Middle frontal gyrus (tissue), 1 donor: Measurements from ENCODE around the gene STK16.
"Not testable (repeated sequence)": the region's sequence is repeated elsewhere in the genome, so short reads cannot be mapped to it uniquely, and the experiment has no call there.

Source experiments
- DNase-seq: peaks from one replicate; pipeline ENCODE4 v3.0.0-alpha.2; 2015; ENCODE audit warnings: low spot score; ENCODE audit errors: extremely low spot score

Gene STK16

DNA sequence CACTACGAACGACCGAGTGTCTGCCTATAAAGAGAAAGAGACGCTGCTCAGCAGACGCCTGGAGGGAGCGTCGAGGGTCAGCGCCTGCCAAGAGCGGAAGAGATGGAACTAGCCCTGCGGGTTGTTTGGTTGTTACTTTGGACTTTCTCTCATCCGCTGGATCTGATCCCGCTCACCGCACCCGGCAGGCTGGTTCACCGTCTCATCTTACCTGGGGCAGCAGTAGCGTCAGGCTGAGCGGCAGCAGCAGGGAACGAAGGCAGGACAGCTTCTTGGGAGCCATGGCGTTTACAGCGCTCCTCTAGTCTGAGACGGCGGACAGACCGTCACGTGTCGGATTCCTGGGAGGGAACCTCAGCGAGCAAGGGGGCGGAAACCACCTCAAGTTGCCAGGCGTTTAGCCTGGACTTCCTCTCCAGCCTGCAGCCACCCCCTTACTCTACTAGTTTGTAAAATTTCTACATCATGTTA, 2.0 kb upstream of the STK16 start:
- DNase-seq = no peak

DNA sequence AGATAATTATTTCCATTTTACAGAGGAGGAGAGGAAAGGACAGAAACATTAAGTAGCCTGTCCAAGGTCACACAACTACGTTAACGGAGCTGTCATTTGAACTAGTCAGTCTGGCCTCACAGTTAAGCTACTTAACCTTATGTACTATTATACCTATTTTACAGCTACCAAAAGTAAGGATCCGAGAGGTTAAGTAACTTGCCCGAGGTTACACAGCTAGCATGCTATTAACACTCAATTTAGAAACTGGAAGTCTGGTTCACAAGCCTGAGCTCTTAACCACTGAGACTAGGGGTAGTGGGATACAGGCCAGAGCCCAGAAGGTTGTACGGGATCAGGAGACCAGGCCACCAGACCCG, 511 bp upstream of the STK16 start:
- DNase-seq = no peak

DNA sequence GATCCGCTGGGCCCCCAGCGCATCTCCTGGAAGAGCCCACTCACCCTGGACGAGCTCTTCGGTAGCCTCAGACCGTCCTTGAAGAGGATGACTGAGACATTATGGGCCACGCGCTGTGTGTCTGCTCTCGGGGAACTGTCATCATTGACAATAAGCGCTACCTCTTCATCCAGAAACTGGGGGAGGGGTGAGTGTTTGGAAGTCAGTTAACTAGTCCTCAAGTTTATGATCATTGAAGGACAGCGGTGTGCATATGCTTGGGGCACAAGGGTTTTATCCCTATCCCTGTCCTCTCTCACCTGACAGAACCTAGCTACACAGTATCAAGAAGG, 586 bp downstream of the STK16 start:
- DNase-seq = no peak

DNA sequence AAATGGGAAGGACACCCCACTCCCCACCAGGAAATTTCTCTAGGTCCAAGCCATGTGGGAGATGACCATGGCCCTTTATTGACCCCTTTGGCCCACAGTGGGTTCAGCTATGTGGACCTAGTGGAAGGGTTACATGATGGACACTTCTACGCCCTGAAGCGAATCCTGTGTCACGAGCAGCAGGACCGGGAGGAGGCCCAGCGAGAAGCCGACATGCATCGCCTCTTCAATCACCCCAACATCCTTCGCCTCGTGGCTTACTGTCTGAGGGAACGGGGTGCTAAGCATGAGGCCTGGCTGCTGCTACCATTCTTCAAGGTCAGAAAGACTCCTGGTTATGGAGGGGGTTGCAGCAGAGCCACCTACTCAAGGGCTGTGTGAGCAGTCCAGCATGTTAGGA, 1.3 kb downstream of the STK16 start:
- DNase-seq = no peak

DNA sequence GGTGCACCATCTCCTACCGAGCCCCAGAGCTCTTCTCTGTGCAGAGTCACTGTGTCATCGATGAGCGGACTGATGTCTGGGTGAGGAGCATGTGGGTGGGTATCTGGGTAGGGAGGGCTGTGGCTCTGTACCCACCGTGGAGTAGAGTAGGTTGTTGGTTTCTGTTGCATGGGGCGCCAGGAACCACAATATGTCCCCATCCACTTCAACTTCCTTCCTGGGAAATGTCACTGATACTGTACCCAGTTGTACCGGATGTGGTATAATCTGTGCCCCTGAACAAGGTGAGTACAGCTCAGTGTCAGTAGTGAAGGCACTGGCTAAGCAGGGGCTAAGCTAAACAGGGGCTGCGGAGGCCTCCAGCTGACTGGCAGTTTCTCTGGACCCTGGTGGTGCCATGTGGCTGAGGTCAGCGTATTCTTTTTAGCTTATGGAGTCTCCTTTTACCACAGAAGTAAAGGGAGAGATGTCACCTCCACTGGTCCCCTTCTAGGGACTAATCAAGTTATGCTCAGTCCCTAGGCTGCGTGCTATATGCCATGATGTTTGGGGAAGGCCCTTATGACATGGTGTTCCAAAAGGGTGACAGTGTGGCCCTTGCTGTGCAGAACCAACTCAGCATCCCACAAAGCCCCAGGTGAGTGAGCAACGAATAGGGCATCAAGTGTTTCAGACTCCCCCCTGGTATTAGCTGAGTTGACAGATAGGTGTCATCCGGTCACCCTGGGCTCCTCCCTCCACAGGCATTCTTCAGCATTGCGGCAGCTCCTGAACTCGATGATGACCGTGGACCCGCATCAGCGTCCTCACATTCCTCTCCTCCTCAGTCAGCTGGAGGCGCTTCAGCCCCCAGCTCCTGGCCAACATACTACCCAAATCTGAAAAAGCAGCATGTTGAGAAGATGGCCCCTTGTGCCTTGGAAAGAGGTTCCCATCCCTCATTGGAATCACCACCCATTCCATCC, 2.7 kb downstream of the STK16 start:
- no peak for DNase-seq

DNA sequence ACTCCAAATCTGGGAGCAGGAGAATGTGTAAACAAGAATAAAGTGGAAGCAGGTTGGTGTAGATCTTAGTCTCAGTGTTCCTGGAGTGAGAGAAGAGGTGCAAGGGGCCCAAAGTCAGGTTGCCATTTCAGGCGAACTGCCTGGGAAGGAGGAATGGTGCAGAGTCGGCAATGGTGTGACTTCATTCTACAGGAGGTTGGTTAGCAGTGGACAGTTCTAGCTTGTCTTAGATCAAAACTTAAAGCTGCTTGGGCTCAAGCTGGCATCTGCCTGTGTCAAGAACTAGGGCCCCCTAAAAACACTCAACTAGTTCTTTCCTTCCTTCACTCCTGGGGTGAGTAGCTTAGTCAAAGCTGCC, 3.5 kb downstream of the STK16 start:
- no peak for DNase-seq

DNA sequence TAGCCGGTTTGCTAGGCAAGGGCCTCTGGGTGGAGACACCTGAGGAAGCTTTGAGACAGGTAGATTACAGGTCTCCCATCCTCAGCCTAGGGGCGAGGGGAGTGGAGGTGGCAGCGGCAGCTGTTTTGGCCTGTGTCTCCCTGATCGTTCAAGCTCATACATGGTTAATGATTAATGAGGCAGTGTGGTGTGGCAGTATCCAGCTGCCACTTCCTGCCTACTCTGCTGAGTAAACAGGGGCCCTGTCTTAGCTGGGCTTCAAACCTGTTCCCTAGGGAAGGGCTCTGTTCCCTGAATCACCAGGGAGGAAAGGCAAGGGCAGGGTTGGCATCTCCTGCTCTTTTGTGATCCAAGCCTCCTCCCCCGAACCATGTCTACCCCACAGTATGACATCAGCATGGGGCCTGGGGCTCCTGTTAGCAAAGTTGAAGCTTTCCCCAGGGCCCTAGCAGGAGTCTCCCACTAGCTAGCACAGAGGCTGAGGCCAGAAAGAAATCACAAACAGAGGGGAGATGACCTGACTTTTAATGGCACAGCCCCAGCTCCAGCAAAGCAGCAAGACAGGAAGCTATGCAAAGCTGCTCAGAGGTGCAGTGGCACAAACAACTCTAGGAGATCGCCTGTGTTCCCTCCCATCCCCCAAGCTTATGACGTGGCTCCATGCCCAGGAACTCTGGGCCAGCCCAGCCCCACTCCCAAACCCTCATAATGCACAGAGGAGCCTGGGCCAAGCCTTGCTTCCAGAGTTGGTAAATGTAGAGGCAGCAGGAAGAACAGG, 4.1 kb downstream of the STK16 start:
- peak; percentile 29 for DNase-seq

DNA sequence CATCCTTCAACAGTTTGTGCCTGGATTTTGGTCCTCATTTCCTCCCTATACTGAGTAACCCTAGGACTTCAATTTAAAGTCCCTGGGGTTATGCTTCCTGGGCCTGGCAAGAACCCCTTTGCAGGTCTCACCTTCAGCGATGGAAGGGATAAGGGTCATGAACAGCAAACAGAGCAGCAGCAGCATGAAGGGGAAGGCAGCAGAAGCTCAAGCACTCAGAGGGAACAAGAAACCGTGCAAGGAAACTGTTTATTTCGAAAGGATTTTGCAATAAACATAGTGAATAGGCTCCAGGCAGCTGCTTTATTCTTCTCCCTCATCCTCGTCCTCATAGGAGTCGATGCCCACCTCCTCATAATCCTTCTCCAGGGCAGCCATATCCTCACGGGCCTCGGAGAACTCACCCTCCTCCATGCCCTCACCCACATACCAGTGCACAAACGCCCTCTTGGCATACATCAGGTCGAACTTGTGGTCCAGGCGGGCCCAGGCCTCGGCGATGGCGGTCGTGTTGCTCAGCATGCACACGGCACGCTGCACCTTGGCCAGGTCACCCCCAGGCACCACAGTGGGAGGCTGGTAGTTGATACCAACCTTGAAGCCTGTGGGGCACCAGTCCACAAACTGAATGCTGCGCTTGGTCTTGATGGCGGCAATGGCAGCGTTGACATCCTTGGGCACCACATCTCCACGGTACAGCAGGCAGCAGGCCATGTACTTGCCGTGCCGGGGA, 4.9 kb downstream of the STK16 start:
- DNase-seq = no peak

DNA sequence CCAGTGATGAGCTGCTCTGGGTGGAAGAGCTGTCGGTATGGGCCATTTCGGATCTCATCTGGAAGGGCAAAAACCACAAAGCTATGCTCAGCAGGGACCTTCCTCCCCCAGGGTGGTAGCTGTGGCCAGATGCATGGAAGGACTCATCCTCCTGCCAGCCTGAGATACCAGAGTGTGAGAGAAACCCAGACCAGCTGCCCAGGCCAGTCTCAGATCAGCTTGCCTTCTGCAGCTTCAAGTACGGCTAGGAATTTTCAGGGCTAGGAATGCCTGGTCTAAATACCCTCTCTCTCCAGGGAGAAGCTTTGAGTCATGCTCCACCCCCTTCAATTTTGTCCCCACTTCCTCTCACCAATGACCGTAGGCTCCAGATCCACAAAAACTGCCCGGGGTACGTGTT, 6.4 kb downstream of the STK16 start:
- no peak for DNase-seq

DNA sequence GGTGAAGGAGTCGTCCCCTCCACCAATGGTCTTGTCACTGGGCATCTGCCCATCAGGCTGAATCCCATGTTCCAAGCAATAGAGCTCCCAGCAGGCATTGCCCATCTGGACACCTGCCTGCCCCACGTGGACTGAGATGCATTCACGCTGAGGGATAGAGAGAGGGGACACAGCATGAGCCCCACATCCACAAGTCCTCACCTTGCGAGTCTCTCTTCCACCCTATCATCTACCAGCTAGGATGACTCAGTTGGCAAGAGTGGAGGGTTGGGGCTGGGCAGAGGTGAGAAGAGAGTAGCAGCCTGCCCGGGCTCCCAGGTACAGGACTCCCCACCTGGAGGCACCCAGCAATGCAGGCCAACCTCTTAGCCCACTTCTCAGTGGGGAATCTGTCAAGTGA, 6.8 kb downstream of the STK16 start:
- no peak for DNase-seq

DNA sequence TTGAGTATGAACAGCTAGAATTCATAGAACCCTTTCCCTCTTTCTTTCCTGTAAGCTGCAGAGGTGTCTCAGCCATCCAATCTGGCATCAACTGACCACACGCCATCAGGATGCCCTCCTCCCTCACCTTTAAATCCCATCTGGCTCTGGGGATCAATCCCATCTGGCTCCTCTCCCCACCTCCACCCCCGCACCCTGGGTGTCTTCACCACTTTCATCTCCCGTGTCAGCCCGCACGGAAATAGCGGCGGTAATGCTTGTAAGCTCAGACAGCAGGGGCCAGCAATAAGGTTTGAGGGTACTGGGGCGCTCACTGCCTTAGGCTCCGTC, 7.3 kb downstream of the STK16 start:
- no peak for DNase-seq

DNA sequence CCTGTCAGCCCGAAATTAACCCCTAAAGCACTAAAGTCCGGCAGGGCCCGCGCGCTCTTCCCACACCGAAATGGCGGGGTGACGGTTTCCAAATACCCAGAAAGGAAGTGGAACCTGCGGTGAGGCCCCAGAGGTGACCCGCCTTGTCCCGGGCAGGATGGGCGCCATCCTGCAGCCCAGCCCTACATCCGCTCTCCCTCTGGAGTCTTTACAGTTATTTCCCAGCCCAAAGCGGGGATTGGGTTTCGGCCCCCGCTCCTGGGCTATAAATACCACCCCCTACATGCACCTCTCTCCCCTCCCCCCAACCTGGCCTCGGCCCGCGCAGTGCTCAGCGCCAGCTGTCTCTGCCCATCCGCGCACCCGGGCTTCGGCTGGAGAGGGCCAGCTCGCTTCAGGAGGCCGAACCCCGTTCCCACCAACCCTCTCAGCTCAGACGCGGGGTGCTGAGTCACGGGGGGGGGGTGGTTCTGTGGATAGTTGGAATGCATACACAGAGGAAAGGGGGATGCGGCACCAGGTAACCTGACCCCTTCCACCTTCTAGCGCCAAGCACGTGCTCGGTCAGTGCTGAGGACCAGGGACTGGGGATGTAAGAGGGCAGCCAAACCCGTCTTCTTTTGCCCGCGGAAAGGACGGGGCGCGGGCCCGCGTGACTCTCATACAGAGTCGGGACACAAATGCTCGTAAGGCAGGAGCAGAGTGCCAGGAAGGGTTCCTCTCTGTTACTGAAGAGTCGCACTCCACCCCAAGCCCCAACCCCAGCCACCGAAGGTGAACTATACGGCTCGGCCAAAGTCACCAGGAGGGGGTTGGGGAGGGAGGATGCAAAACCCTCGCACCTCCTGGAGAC, 7.8 kb downstream of the STK16 start, which contains the start of gene TUBA4B:
TSS of gene TUBA4B (plus strand) at position 344 of the 853 bp plus-strand sequence. CDS start at position 509, 165 bp downstream.
- no peak for DNase-seq

DNA sequence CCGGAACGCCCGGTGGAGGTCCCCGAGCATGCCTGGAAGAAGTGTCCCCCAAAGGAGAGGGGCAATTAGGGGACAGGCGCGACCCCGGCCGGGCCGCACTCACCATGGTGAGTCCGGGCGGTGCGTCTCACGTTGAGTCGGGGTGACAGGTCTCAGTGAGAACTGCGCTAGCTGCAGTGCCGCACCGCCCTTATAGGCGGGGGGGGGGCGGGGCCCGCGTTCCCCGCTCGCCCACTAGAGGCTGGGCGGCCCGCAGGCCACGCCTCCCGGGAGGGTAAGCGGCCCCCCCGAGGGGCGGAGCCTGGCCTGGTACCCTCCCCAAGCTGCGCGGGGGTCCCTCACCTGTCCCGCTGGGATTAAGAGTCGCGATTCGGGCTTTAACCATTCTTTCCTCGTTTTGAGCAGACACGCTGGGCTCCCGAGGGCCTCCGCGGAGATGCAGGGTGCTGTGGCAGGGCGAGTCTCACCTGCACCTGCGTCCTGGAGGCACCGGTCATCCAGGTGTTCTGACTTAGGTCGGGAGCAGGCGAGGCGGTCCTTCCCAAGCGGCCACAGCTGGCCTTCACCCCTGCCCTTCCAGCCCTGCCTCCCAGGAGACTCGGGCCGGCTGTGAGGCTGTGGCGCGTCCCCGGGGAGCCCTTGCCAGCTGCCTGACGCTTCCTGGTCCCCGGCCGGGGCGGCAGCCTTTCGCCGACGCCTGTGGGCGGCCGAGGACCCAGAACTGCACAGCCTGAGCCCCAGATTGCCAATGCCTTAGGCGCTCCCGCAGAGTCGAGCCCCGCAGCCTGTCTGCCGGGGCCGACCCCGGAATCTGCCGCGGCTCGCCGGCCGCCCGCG, 8.7 kb downstream of the STK16 start, which contains the start of gene TUBA4A:
TSS of gene TUBA4A (minus strand) at position 166 of the 837 bp plus-strand sequence. CDS start at position 106, 60 bp downstream.
- DNase-seq = peak; percentile 73

DNA sequence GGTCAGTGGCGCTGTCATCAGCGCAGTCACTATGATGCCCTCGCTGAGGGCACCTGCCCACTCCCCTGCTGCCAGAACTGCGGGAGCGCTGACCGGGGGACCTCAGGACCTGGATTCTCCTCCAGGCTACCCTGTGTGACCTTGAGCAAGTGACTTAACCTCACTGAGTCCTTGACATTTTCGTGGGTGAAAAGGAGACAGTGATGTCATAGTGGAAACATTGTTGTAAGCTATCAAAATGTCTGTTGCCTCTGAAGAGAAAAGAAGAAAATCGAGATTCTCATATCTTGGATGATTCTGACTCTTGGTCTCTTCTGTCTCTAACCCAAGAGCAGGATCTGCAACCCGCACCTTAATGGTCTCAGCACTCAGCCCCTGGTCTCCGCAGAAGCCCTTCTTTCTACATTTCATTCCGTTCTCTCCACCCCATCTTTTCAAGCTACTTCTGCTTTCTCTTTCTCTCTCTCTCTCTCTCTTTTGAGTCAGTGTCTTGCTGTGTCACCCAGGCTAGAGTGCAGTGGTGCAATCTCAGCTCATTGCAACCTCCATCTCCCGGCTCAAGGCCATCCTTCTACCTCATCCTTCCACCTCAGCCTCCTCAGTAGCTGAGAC, 9.4 kb downstream of the STK16 start:
- no peak for DNase-seq

DNA sequence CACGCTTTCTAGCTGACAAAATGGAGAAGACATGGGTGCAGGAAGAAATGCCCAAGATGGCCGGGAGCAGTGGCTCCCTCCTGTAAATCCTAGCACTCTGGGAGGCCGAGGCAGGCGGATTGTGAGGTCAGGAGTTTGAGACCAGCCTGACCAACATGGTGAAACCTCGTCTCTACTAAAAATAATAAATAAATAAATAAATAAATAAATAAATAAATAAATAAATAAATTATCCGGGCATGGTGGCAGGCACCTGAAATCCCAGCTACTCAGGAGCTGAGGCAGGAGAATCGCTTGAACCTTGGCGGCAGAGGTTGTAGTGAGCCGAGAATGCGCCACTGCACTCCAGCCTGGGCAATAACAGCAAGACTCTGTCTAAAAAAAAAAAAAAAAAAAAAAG, 13.7 kb downstream of the STK16 start:
- DNase-seq = not testable (repeated sequence)

DNA sequence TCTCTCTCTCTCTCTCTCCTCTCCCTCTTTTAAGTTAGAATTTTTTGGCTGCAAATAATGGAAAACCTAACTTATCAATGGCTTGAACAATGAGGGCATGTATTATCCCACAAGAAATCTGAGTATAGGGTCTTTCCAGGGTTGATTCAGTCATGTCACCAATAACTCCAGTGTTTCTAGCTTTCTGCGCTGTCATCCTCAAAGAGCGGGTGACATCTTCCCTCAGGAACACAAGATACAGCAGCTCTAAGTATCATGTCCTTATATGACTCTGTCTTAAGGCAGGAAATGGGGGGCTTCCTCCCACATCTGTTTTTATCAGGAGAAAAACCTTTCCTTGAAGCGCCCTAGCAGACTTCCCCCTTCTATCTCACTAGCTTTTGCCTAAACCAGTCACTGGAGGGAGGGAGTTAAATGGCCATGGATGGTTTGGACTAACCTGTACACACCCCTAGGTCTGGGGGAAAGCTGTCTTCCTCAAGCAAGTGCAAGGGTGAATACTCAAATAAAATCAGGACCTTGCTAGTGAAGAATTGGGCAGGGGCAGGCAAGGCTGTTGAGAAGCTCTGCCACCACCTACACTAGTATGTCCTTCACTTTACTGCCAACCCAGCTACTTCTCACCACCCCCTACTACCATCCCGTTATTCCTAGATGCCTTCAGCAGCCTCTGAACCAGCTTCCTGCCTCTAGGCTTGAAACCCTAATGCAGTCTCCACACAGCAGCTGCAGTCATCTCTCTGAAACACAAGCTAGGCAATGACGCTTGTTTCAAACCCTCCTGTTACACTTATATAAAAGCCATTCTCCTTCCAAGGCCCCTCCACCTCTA, 16.0 kb downstream of the STK16 start:
- DNase-seq = no peak

DNA sequence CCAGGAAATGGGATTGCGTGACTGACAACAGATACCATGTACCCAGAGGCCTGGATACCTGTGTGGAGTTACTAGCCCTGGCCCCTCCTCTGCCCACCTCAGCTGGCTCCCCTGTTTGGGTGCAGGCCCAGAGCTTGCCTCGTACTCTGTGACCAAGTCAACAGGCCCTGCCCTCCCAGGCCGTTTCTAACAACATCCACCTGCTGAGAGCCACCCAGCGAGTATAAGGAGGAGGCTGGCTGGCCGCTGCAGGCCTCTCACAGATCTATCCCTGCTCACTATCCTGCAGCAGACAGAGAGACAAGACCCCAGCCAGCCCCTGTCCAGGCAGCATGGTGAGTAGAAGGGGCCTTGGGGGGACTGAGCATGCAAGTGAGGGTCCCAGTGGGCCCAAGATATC, 21.0 kb downstream of the STK16 start:
- no peak for DNase-seq

DNA sequence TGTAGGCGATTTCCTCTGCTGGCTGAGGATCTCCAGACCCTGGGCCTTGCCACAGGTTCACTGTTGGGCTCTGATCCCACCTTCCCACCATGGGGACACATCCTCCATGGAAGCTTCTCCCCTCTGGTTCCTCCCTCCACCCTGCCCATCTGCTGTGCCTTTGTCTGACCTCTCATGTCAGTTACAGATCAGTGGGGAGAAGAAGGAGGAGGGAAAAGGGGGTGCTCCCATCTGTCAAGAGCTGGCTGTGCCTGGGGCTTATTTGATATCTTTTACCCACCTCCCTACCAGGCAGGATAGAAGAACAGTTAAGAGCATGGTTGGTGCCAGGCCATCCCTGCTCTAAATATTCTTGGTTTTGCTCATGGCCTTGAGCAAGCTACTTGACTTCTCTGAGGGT, 21.6 kb downstream of the STK16 start:
- DNase-seq = no peak

DNA sequence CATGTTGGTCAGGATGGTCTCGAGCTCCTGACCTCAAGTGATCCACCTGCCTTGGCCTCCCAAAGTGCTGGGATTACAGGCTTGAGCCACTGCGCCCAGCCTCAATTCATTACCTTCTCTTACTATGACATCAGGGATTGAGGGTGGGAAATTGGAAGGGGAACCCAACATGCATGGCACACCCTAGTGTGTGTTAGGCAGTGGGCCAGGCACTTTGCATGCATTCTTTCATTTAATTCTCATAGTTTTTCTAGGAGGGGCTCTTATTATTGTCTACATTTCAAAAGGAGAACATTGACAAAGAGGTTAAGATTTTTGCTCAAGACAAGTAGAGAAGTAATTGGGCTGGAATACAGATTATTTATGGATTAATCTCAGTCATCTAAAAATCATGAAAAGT, 23.0 kb downstream of the STK16 start:
- DNase-seq = no peak
